Mesendoderm (in vitro differentiated cells): Measurements from ENCODE around the gene EVA1B. TPM values are rescaled to one million over a fixed set of nuclear protein-coding genes. Genes with fewer than 3 reads are reported as not detected.

Experiments
- DNase-seq: peaks from one replicate; pipeline ENCODE4 v3.0.0; 2013
- H2AK5ac ChIP-seq: 2 replicates; pipeline ENCODE4 v1.6.1; 2013; ENCODE audit warnings: low read length, inconsistent platforms
- H2BK120ac ChIP-seq: 2 replicates; pipeline ENCODE4 v1.6.1; 2013; ENCODE audit warnings: low read depth, mild to moderate bottlenecking, low read length, moderate library complexity, mixed read lengths
- H2BK15ac ChIP-seq: replicated peaks from 2 replicates; pipeline ENCODE4 v1.6.1; 2013; ENCODE audit warnings: low read depth, mild to moderate bottlenecking, moderate library complexity
- H2BK5ac ChIP-seq: 2 replicates; pipeline ENCODE4 v1.6.1; 2013; ENCODE audit warnings: low read length, inconsistent platforms
- H3K18ac ChIP-seq: 2 replicates; pipeline ENCODE4 v1.6.1; 2013; ENCODE audit warnings: mild to moderate bottlenecking, low read length, mixed read lengths
- H3K23ac ChIP-seq: one replicate; pipeline ENCODE4 v1.6.1; 2013; ENCODE audit warnings: low read length
- H3K27ac ChIP-seq: 2 replicates; pipeline ENCODE4 v1.5.1; 2013; ENCODE audit warnings: low read depth, mild to moderate bottlenecking, inconsistent platforms, low read length, moderate library complexity
- H3K27me3 ChIP-seq: 2 replicates; pipeline ENCODE4 v1.6.1; 2013; ENCODE audit warnings: low read length, control low read depth, mild to moderate bottlenecking, inconsistent platforms; ENCODE audit not compliant: insufficient read depth, poor library complexity
- H3K36me3 ChIP-seq: 2 replicates; pipeline ENCODE4 v1.6.1; 2013; ENCODE audit warnings: low read length, inconsistent platforms; ENCODE audit not compliant: control insufficient read depth, insufficient read depth
- H3K4ac ChIP-seq: one replicate; pipeline ENCODE4 v1.6.1; 2013; ENCODE audit warnings: low read depth, mild to moderate bottlenecking, low read length, moderate library complexity
- H3K4me1 ChIP-seq: 2 replicates; pipeline ENCODE4 v1.6.1; 2013; ENCODE audit warnings: low read depth, low read length, inconsistent platforms; ENCODE audit not compliant: control insufficient read depth
- H3K4me2 ChIP-seq: 2 replicates; pipeline ENCODE4 v1.6.1; 2013; ENCODE audit warnings: low read length
- H3K4me3 ChIP-seq: 2 replicates; pipeline ENCODE4 v1.5.1; 2013; ENCODE audit warnings: mild to moderate bottlenecking, low read length
- H3K56ac ChIP-seq: one replicate; pipeline ENCODE4 v1.6.1; 2013; ENCODE audit warnings: low read length
- H3K79me1 ChIP-seq: 2 replicates; pipeline ENCODE4 v1.6.1; 2013; ENCODE audit warnings: low read length, inconsistent platforms
- H3K79me2 ChIP-seq: 2 replicates; pipeline ENCODE4 v1.6.1; 2013; ENCODE audit warnings: mild to moderate bottlenecking, low read length; ENCODE audit not compliant: control insufficient read depth, insufficient read depth
- H3K9ac ChIP-seq: 2 replicates; pipeline ENCODE4 v1.6.1; 2013; ENCODE audit warnings: low read length, inconsistent platforms
- H4K5ac ChIP-seq: one replicate; pipeline ENCODE4 v1.6.1; 2013; ENCODE audit warnings: low read length
- H4K8ac ChIP-seq: one replicate; pipeline ENCODE4 v1.6.1; 2013; ENCODE audit warnings: low read depth, mild to moderate bottlenecking, control low read depth, low read length, moderate library complexity
- WGBS: extraction: QIAGEN DNeasy Blood & Tissue Kit; methylation state at CpG from one replicate; pipeline ENCODE4 v1.1.7; 2013; ENCODE audit warnings: low lambda C conversion rate, missing lambda C conversion rate; ENCODE audit not compliant: insufficient coverage; ENCODE audit errors: extremely low coverage; 5-methylcytosine and 5-hydroxymethylcytosine counted together
- polyA plus RNA-seq, 2 experiments: library from polyadenylated mRNA; stranded (reverse); fragments of 200-250 nt; gene quantifications; one replicate each; pipeline ENCODE4 v1.2.3, GENCODE V29; 2013

EVA1B gene, protein sequence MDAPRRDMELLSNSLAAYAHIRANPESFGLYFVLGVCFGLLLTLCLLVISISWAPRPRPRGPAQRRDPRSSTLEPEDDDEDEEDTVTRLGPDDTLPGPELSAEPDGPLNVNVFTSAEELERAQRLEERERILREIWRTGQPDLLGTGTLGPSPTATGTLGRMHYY
- polyA plus RNA-seq (2013, experiment 1 of 2) = 8.1 TPM
- polyA plus RNA-seq (2013, experiment 2 of 2) = 7.6 TPM

DNA sequence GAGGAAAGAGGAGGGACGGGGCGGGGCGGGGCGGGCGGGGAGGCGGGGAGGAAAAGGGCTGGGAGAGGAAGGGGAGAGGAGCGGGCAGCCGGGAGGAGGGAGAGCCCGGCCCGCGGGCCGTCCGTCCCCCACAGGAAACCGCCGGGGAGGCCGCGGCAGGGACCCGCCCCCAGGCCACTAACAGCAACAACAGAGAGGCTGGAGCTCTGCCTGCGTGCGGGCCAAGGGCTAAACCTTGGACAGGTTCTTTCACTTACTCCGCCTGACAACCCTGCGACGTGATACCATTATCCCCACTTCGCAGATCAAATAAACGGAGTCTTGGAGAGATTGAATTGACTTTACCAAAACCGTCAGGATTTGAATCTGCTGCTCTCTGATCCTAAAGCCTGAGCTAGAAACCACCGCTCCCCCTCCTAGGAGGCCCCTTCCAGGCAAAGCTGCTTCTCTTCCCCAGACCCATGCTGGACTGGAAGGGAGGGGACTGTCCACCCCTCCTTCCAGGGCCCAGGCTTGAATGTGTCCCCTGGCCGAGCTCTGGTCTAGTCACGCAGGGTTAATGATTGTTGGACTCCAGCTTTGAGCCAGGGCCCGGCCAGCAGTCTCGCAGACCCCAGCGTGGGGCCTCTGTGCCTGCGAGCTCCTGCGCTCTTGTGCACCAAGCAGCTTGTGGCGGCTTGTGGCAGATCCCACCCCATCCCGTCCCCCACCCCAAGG, at the start of gene EVA1B:
Gene EVA1B, minus strand, starts transcription at position 10 of the 717 bp plus-strand sequence. CDS start 608 bp downstream, outside the sequence.
- peak; percentile 87 for DNase-seq
- peak within 1 kb of the TSS; percentile 40 for H3K4me3 ChIP-seq
- H3K4me1 ChIP-seq = peaks cover 7% of the 10 kb centered on the region
- WGBS = no CpG with 5 or more reads among the region's 36 CpGs
- H2AK5ac ChIP-seq = no peak within 1 kb of the TSS
- peak within 1 kb of the TSS; percentile 11 for H3K23ac ChIP-seq
- no peak within 1 kb of the TSS for H2BK15ac ChIP-seq
- H3K36me3 ChIP-seq = no peaks in the 10 kb centered on the region
- peak within 1 kb of the TSS; percentile 94 for H3K18ac ChIP-seq
- no peaks in the 10 kb centered on the region for H3K27me3 ChIP-seq
- no peak within 1 kb of the TSS for H2BK5ac ChIP-seq
- no peaks in the 10 kb centered on the region for H3K79me2 ChIP-seq
- H3K27ac ChIP-seq = peak within 1 kb of the TSS; percentile 76
- H3K4ac ChIP-seq = peak within 1 kb of the TSS; percentile 67
- peak within 1 kb of the TSS; percentile 17 for H4K8ac ChIP-seq
- H4K5ac ChIP-seq = no peak within 1 kb of the TSS
- no peak within 1 kb of the TSS for H2BK120ac ChIP-seq
- H3K79me1 ChIP-seq = no peaks in the 10 kb centered on the region
- H3K9ac ChIP-seq = peak within 1 kb of the TSS; percentile 84
- H3K56ac ChIP-seq = peak within 1 kb of the TSS; percentile 82
- H3K4me2 ChIP-seq = peak within 1 kb of the TSS; percentile 79

GRCh38 chr1:36372617-36373016, 49.2 kb upstream of the EVA1B start:
- Histone ChIP-seq H3K79me2 (peaks cover 38% of the 10 kb centered on the region), H3K56ac (peak overlapping the region; percentile 29), H3K23ac (no peak overlapping the region), H3K4me3 (no peak overlapping the region), H4K5ac (no peak overlapping the region), H3K27ac (peak overlapping the region; percentile 75), H3K9ac (peak overlapping the region; percentile 50), H3K79me1 (peaks cover 29% of the 10 kb centered on the region), H3K27me3 (no peaks in the 10 kb centered on the region), H3K4me2 (no peak overlapping the region), H3K4me1 (peaks cover 17% of the 10 kb centered on the region), H2BK15ac (no peak overlapping the region), H2BK5ac (no peak overlapping the region), H3K18ac (peak overlapping the region; percentile 28), H2AK5ac (peak overlapping the region; percentile 23), H2BK120ac (no peak overlapping the region), H4K8ac (no peak overlapping the region), H3K4ac (no peak overlapping the region), H3K36me3 (no peaks in the 10 kb centered on the region)
- peak; percentile 54 for DNase-seq
- no CpG with 5 or more reads among the region's 3 CpGs for WGBS

DNA sequence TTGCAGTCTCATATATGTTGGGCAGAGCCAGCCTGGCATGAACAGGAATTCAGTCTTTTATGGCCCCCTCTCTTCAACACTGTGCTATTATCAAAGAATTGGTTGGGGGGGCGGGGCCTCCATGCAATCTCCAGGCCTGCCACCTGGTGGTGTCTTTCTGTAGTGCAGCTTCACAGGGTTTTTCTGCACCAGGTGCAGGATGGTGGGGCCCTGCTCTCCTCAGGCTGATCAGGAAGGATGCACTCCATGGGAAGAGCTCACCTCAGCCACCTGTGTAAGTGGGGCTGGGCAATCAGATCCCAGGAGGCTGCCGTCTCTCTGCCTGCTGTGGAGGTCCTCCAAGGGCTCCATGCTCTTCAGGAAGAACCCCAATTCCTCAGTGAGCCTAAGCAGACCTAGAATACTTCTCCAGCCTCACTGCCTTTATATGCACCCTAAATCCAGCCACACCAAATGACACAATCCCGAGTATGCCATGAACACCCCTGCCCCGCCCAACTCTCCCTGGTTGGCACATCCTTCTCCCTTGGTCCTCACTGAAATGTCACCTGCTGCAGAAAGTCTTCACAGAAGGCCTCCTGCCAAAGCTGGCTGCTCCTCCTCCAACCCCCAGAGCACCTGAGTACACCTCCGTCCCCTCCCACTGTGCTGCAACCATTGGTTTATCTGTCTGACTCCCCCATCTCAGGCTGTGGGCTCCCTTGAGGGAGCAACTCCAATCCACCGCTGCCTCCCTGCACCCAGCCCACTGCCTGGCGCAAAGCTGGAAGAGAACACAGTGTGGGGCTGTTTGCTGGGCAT, 45.8 kb upstream of the EVA1B start:
- Histone ChIP-seq H3K27ac (no peak overlapping the region), H3K4me2 (no peak overlapping the region), H3K4me1 (peaks cover 9% of the 10 kb centered on the region), H3K79me1 (peaks cover 29% of the 10 kb centered on the region), H3K4me3 (no peak overlapping the region), H2AK5ac (no peak overlapping the region), H3K27me3 (no peaks in the 10 kb centered on the region), H3K18ac (no peak overlapping the region), H2BK15ac (no peak overlapping the region), H2BK5ac (no peak overlapping the region), H3K56ac (no peak overlapping the region), H3K9ac (peak overlapping the region; percentile 18), H4K8ac (no peak overlapping the region), H4K5ac (no peak overlapping the region), H3K36me3 (no peaks in the 10 kb centered on the region), H3K4ac (no peak overlapping the region), H2BK120ac (no peak overlapping the region), H3K23ac (no peak overlapping the region), H3K79me2 (peaks cover 27% of the 10 kb centered on the region)
- no CpG with 5 or more reads among the region's 7 CpGs for WGBS
- peak; percentile 82 for DNase-seq

DNA sequence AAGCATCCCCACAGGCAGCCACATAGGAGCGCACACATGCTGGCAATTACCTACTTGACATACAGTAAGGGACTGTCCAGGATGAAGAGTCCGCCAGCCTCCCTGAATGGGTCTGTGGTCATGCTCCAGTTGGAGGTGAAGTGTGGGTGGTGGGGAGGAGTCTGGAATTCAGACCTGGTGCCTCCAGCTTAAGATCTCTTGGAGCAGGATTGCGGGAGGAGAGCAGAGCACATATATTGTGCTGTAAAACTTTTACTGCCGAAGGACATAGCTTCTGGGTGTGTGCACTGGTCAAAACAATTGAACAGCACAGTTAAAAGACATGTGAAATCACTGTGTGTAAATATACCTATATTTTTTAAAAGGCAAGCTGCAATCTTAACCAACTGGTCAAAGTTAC, 44.4 kb upstream of the EVA1B start:
- Histone ChIP-seq H3K9ac (no peak overlapping the region), H3K27ac (no peak overlapping the region), H3K4me3 (no peak overlapping the region), H2BK5ac (no peak overlapping the region), H3K4me1 (no peaks in the 10 kb centered on the region), H2BK15ac (no peak overlapping the region), H3K36me3 (no peaks in the 10 kb centered on the region), H4K5ac (no peak overlapping the region), H2AK5ac (no peak overlapping the region), H3K4me2 (no peak overlapping the region), H3K18ac (no peak overlapping the region), H3K56ac (no peak overlapping the region), H2BK120ac (no peak overlapping the region), H3K23ac (no peak overlapping the region), H3K4ac (no peak overlapping the region), H3K27me3 (no peaks in the 10 kb centered on the region), H3K79me1 (peaks cover 26% of the 10 kb centered on the region), H4K8ac (no peak overlapping the region), H3K79me2 (peaks cover 24% of the 10 kb centered on the region)
- no CpG with 5 or more reads among the region's 4 CpGs for WGBS
- no peak for DNase-seq

GRCh38 chr1:36367066-36367465, 43.6 kb upstream of the EVA1B start:
- no peak overlapping the region for H3K27ac ChIP-seq
- peaks cover 26% of the 10 kb centered on the region for H3K79me1 ChIP-seq
- no peak overlapping the region for H3K4me3 ChIP-seq
- H4K5ac ChIP-seq = no peak overlapping the region
- no peak overlapping the region for H3K23ac ChIP-seq
- H2BK15ac ChIP-seq = no peak overlapping the region
- no CpG with 5 or more reads among the region's 5 CpGs for WGBS
- H3K9ac ChIP-seq = no peak overlapping the region
- no peak overlapping the region for H3K4me2 ChIP-seq
- H3K27me3 ChIP-seq = no peaks in the 10 kb centered on the region
- no peak overlapping the region for H2AK5ac ChIP-seq
- H3K18ac ChIP-seq = no peak overlapping the region
- H3K4me1 ChIP-seq = no peaks in the 10 kb centered on the region
- DNase-seq = no peak
- H3K36me3 ChIP-seq = no peaks in the 10 kb centered on the region
- no peak overlapping the region for H2BK5ac ChIP-seq
- H3K79me2 ChIP-seq = peaks cover 21% of the 10 kb centered on the region
- no peak overlapping the region for H2BK120ac ChIP-seq
- H4K8ac ChIP-seq = no peak overlapping the region
- no peak overlapping the region for H3K56ac ChIP-seq
- H3K4ac ChIP-seq = no peak overlapping the region
